NCI-H526 (cell line): ENCODE measurements around the gene TMEM120B.
"Not testable (repeated sequence)": the region's sequence is repeated elsewhere in the genome, so short reads cannot be mapped to it uniquely, and the experiment has no call there.

Experiments
- DNase-seq, 2 experiments: peaks; one replicate each; lab custom pipeline; 2025; lab: John Stamatoyannopoulos, UW

TMEM120B gene

GRCh38 chr12:121774968-121775474, 62.5 kb downstream of the TMEM120B start:
- no peak for DNase-seq

GRCh38 chr12:121775501-121775900, 62.9 kb downstream of the TMEM120B start:
- no peak for DNase-seq

GRCh38 chr12:121776190-121777098, 63.9 kb downstream of the TMEM120B start:
- peak in 1 of 2 experiments; percentile 70 for DNase-seq

- no peak for DNase-seq
Observed at GRCh38 chr12:121778567-121779421, 66.2 kb downstream of the TMEM120B start.

GRCh38 chr12:121779422-121779895, 66.9 kb downstream of the TMEM120B start:
- DNase-seq = no peak

GRCh38 chr12:121780429-121780828, 67.9 kb downstream of the TMEM120B start:
- no peak for DNase-seq

- peak in 1 of 2 experiments; percentile 25 for DNase-seq
Observed at GRCh38 chr12:121781484-121781997, 69.0 kb downstream of the TMEM120B start.

- no peak for DNase-seq
Observed at GRCh38 chr12:121781998-121782979, 69.7 kb downstream of the TMEM120B start.

GRCh38 chr12:121783766-121784165, 71.2 kb downstream of the TMEM120B start:
- DNase-seq = peak in 1 of 2 experiments; percentile 21

GRCh38 chr12:121784460-121784859, 71.9 kb downstream of the TMEM120B start:
- DNase-seq = no peak

- DNase-seq = no peak
Observed at GRCh38 chr12:121786440-121786825, 73.9 kb downstream of the TMEM120B start.

- DNase-seq = no peak
Observed at GRCh38 chr12:121787063-121788025, 74.8 kb downstream of the TMEM120B start.

GRCh38 chr12:121788176-121788818, 75.7 kb downstream of the TMEM120B start:
- no peak for DNase-seq

- DNase-seq = no peak
Observed at GRCh38 chr12:121789233-121789781, 76.8 kb downstream of the TMEM120B start.

- DNase-seq = no peak
Observed at GRCh38 chr12:121789800-121790728, 77.5 kb downstream of the TMEM120B start.

- not testable (repeated sequence) for DNase-seq
Observed at GRCh38 chr12:121790785-121791184, 78.2 kb downstream of the TMEM120B start.

GRCh38 chr12:121791671-121792551, 79.4 kb downstream of the TMEM120B start:
- DNase-seq = no peak
